ENCODE data around the gene IL1RAPL2. TPM values are rescaled to one million over a fixed set of nuclear protein-coding genes. Genes with fewer than 3 reads are reported as not detected.
A peak's percentile ranks its signal among the peaks of the same experiment; 100 is the strongest.

The IL1RAPL2 gene
- polyA plus RNA-seq, 2 of the 4 experiments (the other 2 are of a cell fraction), result not detected

- ATAC-seq, result no peak
- no peak overlapping the region for H3K4me3 ChIP-seq
- no peak overlapping the region for H3K27ac ChIP-seq
- DNase-seq (ENCODE audit: low read depth in 1 of 2, low spot score in 1 of 2), result no peak
- H3K4me1 ChIP-seq, result no peaks in the 10 kb centered on the region
- no peak overlapping the region for H3K4me2 ChIP-seq
- 3% methylated on average over 1 of the region's 1 CpG for WGBS (ENCODE audit: missing lambda C conversion rate)
- no peak for TF ChIP-seq ATOH8 (CRISPR knock-in tag; IDR thresholded peaks at IDR 0.05; ENCODE audit: low read depth)
- no peak for TF ChIP-seq POLR2A (IDR thresholded peaks at IDR 0.05; ENCODE audit: low read length)
- TF ChIP-seq HOXB5 (CRISPR knock-in tag; IDR thresholded peaks at IDR 0.05), result no peak
- TF ChIP-seq EHMT2 (IDR thresholded peaks at IDR 0.05; ENCODE audit: low read depth), result no peak
- CTCF ChIA-PET, result no interaction called here
- POLR2A ChIA-PET, result no interaction called here
- FAIRE-seq, result no peak
- H3K9me3 ChIP-seq, result no peaks in the 10 kb centered on the region
These were observed 1129.5 kb downstream of the IL1RAPL2 start for GRCh38 chrX:105695451-105695850.

DNA sequence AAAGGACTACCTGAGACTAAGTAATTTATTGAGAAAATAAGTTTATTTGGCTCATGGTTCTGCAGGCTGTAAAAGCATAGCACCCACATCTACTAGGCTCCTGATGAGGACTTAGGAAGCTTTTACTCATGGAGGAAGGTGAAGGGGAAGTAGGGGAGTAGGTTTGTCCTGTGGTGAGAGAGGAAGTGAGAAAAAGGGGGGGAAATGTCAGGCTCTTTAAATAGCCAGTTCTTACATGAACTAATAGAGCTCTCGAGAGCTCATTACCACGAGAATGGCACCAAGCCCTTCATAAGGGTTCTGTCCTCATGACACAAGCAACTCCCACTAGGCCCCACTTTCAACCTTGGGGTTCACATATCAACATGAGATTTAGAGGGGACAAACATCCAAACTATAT, 1130.9 kb downstream of the IL1RAPL2 start:
- CTCF ChIA-PET, result no interaction called here
- WGBS (ENCODE audit: missing lambda C conversion rate), result 0% methylated on average over 2 of the region's 2 CpGs
- FAIRE-seq (peak; percentile 51), DNase-seq (ENCODE audit: low read depth in 1 of 2, low spot score in 1 of 2) (no peak), ATAC-seq (no peak)
- H3K27ac ChIP-seq, result no peak overlapping the region
- H3K4me2 ChIP-seq, result no peak overlapping the region
- no peak overlapping the region for H3K4me3 ChIP-seq
- no peaks in the 10 kb centered on the region for H3K4me1 ChIP-seq
- TF ChIP-seq ZFP36 (IDR thresholded peaks at IDR 0.05; ENCODE audit: borderline replicate concordance, partially characterized antibody) (no peak), HOXA7 (CRISPR knock-in tag; IDR thresholded peaks at IDR 0.05) (no peak), TP53 (CRISPR knock-in tag; IDR thresholded peaks at IDR 0.05) (no peak), NPAS2 (CRISPR knock-in tag; IDR thresholded peaks at IDR 0.05; ENCODE audit: borderline replicate concordance) (no peak), ELK1 (IDR thresholded peaks at IDR 0.05; ENCODE audit: low read depth, low read length) (no peak), CHD4 (IDR thresholded peaks at IDR 0.05; ENCODE audit: borderline replicate concordance) (no peak), ATOH8 (CRISPR knock-in tag; IDR thresholded peaks at IDR 0.05; ENCODE audit: low read depth) (no peak), FOSB (CRISPR knock-in tag; IDR thresholded peaks at IDR 0.05) (no peak), CBX2 (IDR thresholded peaks at IDR 0.05; ENCODE audit: borderline replicate concordance, low read depth) (no peak), RCOR1 (IDR thresholded peaks at IDR 0.05; ENCODE audit: low read depth, low read length) (no peak), NFE2L2 (conservative IDR thresholded peaks at IDR 0.05; ENCODE audit: low read length) (no peak)
- TF ChIP-seq, protein P1, sequence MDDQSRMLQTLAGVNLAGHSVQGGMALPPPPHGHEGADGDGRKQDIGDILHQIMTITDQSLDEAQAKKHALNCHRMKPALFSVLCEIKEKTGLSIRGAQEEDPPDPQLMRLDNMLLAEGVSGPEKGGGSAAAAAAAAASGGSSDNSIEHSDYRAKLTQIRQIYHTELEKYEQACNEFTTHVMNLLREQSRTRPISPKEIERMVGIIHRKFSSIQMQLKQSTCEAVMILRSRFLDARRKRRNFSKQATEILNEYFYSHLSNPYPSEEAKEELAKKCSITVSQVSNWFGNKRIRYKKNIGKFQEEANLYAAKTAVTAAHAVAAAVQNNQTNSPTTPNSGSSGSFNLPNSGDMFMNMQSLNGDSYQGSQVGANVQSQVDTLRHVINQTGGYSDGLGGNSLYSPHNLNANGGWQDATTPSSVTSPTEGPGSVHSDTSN (IDR thresholded peaks at IDR 0.05), result no peak
- POLR2A ChIA-PET, result no interaction called here
- H3K9me3 ChIP-seq, result no peaks in the 10 kb centered on the region

DNA sequence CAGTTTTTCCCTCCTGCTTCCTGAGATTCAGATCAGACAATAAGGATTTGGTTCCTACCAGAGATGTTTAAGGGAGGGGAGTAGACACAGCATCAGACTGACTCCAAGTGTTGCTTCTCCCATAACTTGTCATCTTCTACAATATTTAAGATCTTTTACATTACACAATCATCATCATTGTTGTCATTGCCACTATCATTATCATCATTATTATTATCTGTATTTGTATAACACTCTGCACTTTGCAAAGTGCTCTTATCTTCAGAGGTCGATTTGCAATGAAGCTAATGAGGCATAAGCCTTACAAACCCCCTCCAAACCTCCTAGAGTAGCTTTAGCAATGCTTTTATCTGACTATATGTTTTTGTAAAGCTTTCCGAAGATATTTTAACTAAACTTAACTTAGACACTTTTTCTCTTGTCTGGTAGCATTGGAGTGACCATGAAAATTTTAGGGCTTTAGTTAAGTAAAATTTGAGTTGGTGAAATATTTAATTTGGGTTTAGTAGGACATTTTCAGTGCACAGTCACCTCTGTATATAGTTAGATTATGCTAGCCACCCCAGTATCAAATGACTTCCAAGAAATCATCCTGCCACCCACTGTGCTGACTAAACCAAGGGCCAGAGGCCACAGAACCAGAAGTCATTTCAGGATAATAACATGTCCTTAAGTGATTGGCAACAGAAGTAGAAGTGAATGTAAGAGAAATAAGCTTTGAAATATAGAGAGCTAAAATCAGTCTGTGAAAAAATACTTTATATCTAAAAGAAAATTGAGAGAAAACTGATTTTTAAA, 1132.2 kb downstream of the IL1RAPL2 start:
- H3K4me3 ChIP-seq, result no peak overlapping the region
- ATAC-seq (no peak), FAIRE-seq (peak; percentile 56), DNase-seq (ENCODE audit: low read depth in 1 of 2, low spot score in 1 of 2) (no peak)
- ChIA-PET CTCF (no interaction called here), POLR2A (no interaction called here)
- no peak overlapping the region for H3K27ac ChIP-seq
- 4% methylated on average over 2 of the region's 2 CpGs for WGBS (ENCODE audit: missing lambda C conversion rate)
- no peaks in the 10 kb centered on the region for H3K4me1 ChIP-seq
- no peak overlapping the region for H3K4me2 ChIP-seq
- no peaks in the 10 kb centered on the region for H3K9me3 ChIP-seq
- TF ChIP-seq, protein P2, sequence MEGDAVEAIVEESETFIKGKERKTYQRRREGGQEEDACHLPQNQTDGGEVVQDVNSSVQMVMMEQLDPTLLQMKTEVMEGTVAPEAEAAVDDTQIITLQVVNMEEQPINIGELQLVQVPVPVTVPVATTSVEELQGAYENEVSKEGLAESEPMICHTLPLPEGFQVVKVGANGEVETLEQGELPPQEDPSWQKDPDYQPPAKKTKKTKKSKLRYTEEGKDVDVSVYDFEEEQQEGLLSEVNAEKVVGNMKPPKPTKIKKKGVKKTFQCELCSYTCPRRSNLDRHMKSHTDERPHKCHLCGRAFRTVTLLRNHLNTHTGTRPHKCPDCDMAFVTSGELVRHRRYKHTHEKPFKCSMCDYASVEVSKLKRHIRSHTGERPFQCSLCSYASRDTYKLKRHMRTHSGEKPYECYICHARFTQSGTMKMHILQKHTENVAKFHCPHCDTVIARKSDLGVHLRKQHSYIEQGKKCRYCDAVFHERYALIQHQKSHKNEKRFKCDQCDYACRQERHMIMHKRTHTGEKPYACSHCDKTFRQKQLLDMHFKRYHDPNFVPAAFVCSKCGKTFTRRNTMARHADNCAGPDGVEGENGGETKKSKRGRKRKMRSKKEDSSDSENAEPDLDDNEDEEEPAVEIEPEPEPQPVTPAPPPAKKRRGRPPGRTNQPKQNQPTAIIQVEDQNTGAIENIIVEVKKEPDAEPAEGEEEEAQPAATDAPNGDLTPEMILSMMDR (IDR thresholded peaks at IDR 0.05), result no peak
- TF ChIP-seq BHLHE40 (IDR thresholded peaks at IDR 0.05; ENCODE audit: low read depth, low read length) (no peak), PHF8 (IDR thresholded peaks at IDR 0.05; ENCODE audit: borderline replicate concordance, low read depth) (no peak), EHF (CRISPR knock-in tag; IDR thresholded peaks at IDR 0.05) (no peak), USF2 (IDR thresholded peaks at IDR 0.05) (no peak), ZNF302 (CRISPR knock-in tag; IDR thresholded peaks at IDR 0.05) (no peak), ZFP36 (IDR thresholded peaks at IDR 0.05; ENCODE audit: borderline replicate concordance, partially characterized antibody) (no peak), KDM5A (IDR thresholded peaks at IDR 0.05) (no peak), KDM1A (IDR thresholded peaks at IDR 0.05; ENCODE audit: low read depth) (no peak), POLR2AphosphoS2 (conservative IDR thresholded peaks at IDR 0.05; ENCODE audit: low read length) (no peak), RFX5 (IDR thresholded peaks at IDR 0.05) (no peak), RCOR1 (IDR thresholded peaks at IDR 0.05; ENCODE audit: low read depth, low read length) (no peak), RARB (CRISPR knock-in tag; IDR thresholded peaks at IDR 0.05) (no peak), CHD4 (IDR thresholded peaks at IDR 0.05; ENCODE audit: borderline replicate concordance) (no peak)
